Smooth muscle cell of the umbilical artery (primary cell): ENCODE measurements around the gene KIF23. TPM values are rescaled to one million over a fixed set of nuclear protein-coding genes. Genes with fewer than 3 reads are reported as not detected.

ENCODE experiments used
- total RNA-seq: library from RNA; depleted of rRNA; stranded (reverse); fragments of >200 nt; gene quantifications from 2 replicates; pipeline ENCODE4 v1.2.3, GENCODE V29; 2014

KIF23 gene
- total RNA-seq, result 8.3 and 40.1 TPM in 2 replicates

DNA sequence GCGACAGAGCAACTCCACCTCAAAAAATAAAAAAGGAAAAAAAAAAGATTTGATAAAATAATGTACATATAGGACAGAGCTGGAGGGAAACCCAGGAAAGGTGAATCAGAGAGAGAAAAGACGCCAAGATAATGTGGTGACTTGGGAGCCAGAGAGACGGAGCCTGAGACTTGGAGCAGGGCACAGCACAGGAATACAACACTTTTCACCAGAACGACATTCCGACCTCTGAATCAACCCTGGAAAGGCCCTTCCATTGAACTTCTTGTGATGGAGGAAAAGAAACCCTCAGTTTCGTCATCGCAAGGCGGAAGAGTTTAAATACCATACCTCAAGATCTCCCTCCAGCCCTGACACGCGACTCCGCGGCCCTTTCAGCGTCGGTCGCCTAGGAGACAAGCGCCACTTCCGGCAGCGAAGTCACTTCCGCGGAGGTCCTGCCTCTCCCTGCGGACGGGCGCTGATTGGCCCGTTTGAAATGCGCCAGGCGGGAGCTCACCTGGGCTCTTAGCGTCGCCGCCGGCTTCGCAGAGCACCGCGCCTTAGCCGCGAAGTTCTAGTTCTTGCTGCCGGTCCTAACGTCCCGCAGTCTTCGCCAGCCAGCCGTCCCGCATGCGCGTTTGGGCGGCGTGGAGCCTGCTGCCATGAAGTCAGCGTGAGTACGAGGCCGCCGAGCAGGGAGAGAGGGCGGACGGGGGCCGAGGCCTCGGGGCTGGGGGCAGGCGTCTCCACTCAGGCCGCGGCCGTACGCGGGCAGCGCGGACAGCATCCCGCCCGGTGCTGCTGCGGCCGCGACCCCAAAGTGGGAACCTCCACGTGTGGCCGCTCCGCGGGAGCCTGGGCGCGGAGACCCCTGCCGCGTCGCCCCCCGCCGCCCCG lies at the start of gene KIF23:
Gene KIF23, plus strand, starts transcription at position 528 of the 879 bp plus-strand sequence. Its CDS starts 117 bp downstream, at position 645.

DNA sequence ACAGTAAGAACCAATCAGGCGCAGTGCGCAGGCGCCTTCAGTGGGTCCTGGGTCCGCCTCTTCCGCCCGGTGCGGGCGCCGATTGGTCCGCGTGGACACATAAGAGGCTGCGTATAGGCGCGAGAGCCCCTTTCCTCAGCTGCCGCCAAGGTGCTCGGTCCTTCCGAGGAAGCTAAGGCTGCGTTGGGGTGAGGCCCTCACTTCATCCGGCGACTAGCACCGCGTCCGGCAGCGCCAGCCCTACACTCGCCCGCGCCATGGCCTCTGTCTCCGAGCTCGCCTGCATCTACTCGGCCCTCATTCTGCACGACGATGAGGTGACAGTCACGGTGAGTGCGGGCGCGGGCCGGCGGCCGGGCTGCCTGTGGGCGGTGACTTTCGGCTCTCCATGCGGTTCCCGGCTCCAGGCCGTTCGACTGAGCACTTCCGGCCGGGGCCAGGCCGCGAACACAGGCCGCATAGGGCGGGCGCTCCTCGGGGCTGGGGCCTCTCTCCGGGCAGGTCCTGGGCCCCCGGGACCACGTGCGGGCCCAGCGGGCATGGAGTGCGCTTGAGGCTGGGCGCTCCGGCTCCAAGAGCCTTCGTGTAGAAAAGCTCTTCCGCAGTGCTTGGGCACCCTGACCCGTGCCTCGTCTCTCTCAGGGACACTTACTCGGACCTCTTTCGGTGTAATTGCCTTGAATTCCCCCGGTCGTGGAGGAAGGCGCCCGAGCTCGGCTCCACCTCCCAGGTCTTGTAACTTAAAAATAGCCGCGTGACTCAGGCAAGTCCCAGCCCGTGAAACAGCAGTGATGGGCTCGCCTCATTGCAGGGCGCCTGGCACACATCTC lies 38.8 kb downstream of the KIF23 start, which contains the start of gene RPLP1:
Gene RPLP1, plus strand, starts transcription at position 127 of the 830 bp plus-strand sequence. Its CDS starts 131 bp downstream, at position 258.

Other genes starting within 250 kb of the KIF23 start
- gene PAQR5, start 115.4 kb upstream of the KIF23 start, total RNA-seq, result 0.09 and 0.59 TPM in 2 replicates
- 29.3 and 47.2 TPM in 2 replicates for gene RPLP1, start 38.5 kb downstream of the KIF23 start, total RNA-seq